Measurements from ENCODE around the gene WWC2.

- TF ChIP-seq EZH2phosphoT487 (IDR thresholded peaks at IDR 0.05; ENCODE audit: insufficient read depth, low read depth) = no peak
- TF ChIP-seq EZH2 (IDR thresholded peaks at IDR 0.05; ENCODE audit: insufficient read depth, poor library complexity, severe bottlenecking) = no peak
These were observed 251.4 kb downstream of the WWC2 start for GRCh38 chr4:183350317-183351071.
